Pons (tissue), 1 donor: Measurements from ENCODE around the gene ZP3.
"Not testable (repeated sequence)": the region's sequence is repeated elsewhere in the genome, so short reads cannot be mapped to it uniquely, and the experiment has no call there.

Source experiments
- DNase-seq: peaks from one replicate; pipeline ENCODE4 v3.0.0-alpha.2; 2016; ENCODE audit warnings: low spot score

ZP3 gene

GRCh38 chr7:76405738-76406137 is 19.0 kb upstream of the ZP3 start:
- DNase-seq = no peak

GRCh38 chr7:76407718-76408117 is 17.0 kb upstream of the ZP3 start:
- no peak for DNase-seq

- no peak for DNase-seq
Observed at GRCh38 chr7:76408121-76408560, 16.6 kb upstream of the ZP3 start.

GRCh38 chr7:76409537-76409936 is 15.2 kb upstream of the ZP3 start, which contains the start of gene SSC4D:
TSS of gene SSC4D (minus strand) at chr7:76409697. CDS start at chr7:76404439, 5,258 bp downstream.
- DNase-seq = no peak

- DNase-seq = no peak
Observed at GRCh38 chr7:76411626-76412025, 13.1 kb upstream of the ZP3 start.

- DNase-seq = no peak
Observed at GRCh38 chr7:76412249-76412648, 12.5 kb upstream of the ZP3 start.

GRCh38 chr7:76417654-76418310 is 7.0 kb upstream of the ZP3 start:
- not testable (repeated sequence) for DNase-seq

- DNase-seq = not testable (repeated sequence)
Observed at GRCh38 chr7:76421097-76421496, 3.7 kb upstream of the ZP3 start.

GRCh38 chr7:76423666-76424412 is 911 bp upstream of the ZP3 start:
- DNase-seq = no peak

GRCh38 chr7:76425156-76425555 is 406 bp downstream of the ZP3 start:
- no peak for DNase-seq

GRCh38 chr7:76425558-76425957 is 808 bp downstream of the ZP3 start:
- DNase-seq = not testable (repeated sequence)

GRCh38 chr7:76426246-76426645 is 1.5 kb downstream of the ZP3 start:
- no peak for DNase-seq

- no peak for DNase-seq
Observed at GRCh38 chr7:76427635-76428034, 2.9 kb downstream of the ZP3 start.

GRCh38 chr7:76428149-76428823 is 3.5 kb downstream of the ZP3 start:
- DNase-seq = no peak

- peak; percentile 46 for DNase-seq
Observed at GRCh38 chr7:76428868-76429805, 4.4 kb downstream of the ZP3 start.

GRCh38 chr7:76430211-76430610 is 5.5 kb downstream of the ZP3 start:
- no peak for DNase-seq

- DNase-seq = no peak
Observed at GRCh38 chr7:76430836-76431235, 6.1 kb downstream of the ZP3 start.

- DNase-seq = peak; percentile 68
Observed at GRCh38 chr7:76437873-76438272, 13.1 kb downstream of the ZP3 start.

- not testable (repeated sequence) for DNase-seq
Observed at GRCh38 chr7:76439120-76439888, 14.6 kb downstream of the ZP3 start.

GRCh38 chr7:76440404-76440803 is 15.7 kb downstream of the ZP3 start:
- not testable (repeated sequence) for DNase-seq

- not testable (repeated sequence) for DNase-seq
Observed at GRCh38 chr7:76441792-76442191, 17.0 kb downstream of the ZP3 start.
